Muscle layer of colon (tissue), 2 donors: ENCODE results near the gene AFAP1L2.

Experiments
- H3K27ac ChIP-seq: one replicate; pipeline ENCODE4 v1.7.0; 2013; ENCODE audit warnings: low read depth, mild to moderate bottlenecking, low read length, moderate library complexity
- H3K27me3 ChIP-seq, 2 donors: one replicate each; pipeline ENCODE4 v1.7.0; 2013; ENCODE audit warnings: low read length in 2 of 2, mild to moderate bottlenecking in 2 of 2; ENCODE audit not compliant: insufficient read depth in 2 of 2, control insufficient read depth in 1 of 2
- H3K36me3 ChIP-seq: one replicate; pipeline ENCODE4 v1.7.0; 2013; ENCODE audit warnings: mild to moderate bottlenecking, low read length; ENCODE audit not compliant: insufficient read depth
- H3K4me1 ChIP-seq: one replicate; pipeline ENCODE4 v1.7.0; 2013; ENCODE audit warnings: mild to moderate bottlenecking, low read length; ENCODE audit not compliant: insufficient read depth
- H3K4me3 ChIP-seq, 2 donors: one replicate each; pipeline ENCODE4 v1.7.0; 2013; ENCODE audit warnings: low read length in 2 of 2, low read depth in 1 of 2, mild to moderate bottlenecking in 1 of 2, moderate library complexity in 1 of 2
- H3K9ac ChIP-seq: one replicate; pipeline ENCODE4 v1.7.0; 2013; ENCODE audit warnings: low read length
- H3K9me3 ChIP-seq: one replicate; pipeline ENCODE4 v1.7.0; 2013; ENCODE audit warnings: mild to moderate bottlenecking, low read length
- donor health status: abdominal sarcoma.
- donor health status: Adenocarcinoma of cecum.

The AFAP1L2 gene

DNA sequence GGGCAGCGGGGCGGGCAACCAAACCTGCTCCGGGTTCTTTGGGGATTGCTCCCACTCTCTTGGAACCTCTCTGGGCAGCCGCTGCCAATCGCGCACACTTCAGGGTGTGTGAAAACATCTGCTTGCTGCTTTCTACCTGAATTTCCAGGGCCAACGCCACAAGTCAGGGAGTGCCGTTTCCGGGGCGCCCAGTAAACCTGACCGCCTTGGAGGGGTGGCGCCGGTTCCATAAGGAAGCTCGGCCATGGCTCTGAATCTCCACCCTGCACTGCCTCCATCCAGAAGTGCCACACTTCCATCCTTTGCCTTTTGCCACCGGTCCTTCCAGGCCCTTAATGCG lies 679 bp upstream of the AFAP1L2 start:
- no peak overlapping the region for H3K27ac ChIP-seq
- H3K4me1 ChIP-seq = peaks cover 36% of the 10 kb centered on the region
- no peaks in the 10 kb centered on the region for H3K36me3 ChIP-seq
- H3K9ac ChIP-seq = no peak overlapping the region
- H3K4me3 ChIP-seq = peak overlapping the region in 1 of 2 donors; percentile 59
- H3K27me3 ChIP-seq = peaks cover 0 to 9% of the 10 kb centered on the region in 2 donors
- no peaks in the 10 kb centered on the region for H3K9me3 ChIP-seq

DNA sequence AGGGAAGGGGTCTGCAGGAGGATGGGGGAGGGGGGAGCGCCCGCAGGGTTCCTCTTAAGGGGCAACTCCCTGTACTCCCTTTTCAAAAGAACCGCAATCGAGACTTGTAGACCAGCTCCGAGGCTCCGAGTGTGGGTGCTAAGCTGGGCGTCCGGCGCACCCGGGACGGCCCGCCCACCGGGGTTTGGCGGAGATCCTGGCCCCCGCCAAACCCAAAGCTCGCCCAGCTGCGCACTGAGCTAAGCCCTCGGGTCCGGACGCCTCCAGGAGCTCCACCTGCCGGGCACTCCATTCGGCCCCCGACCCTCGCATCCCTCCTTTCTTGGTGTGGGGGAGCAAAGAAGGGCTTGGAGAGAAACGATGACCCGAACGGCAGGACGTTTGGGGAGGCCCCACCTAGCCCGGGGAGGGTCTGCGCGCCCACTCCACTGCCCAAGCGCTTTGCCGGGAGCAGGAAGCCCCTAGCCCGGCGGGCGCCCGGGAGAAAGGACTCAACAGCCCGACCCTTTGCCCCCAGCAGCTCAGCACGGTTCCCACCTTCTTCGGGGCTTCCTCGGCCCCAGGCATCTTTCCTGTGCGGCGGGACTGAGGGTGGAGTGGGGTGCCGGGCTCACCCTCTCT lies 651 bp downstream of the AFAP1L2 start:
- H3K9ac ChIP-seq = peak overlapping the region; percentile 34
- peaks cover 0 to 9% of the 10 kb centered on the region in 2 donors for H3K27me3 ChIP-seq

DNA sequence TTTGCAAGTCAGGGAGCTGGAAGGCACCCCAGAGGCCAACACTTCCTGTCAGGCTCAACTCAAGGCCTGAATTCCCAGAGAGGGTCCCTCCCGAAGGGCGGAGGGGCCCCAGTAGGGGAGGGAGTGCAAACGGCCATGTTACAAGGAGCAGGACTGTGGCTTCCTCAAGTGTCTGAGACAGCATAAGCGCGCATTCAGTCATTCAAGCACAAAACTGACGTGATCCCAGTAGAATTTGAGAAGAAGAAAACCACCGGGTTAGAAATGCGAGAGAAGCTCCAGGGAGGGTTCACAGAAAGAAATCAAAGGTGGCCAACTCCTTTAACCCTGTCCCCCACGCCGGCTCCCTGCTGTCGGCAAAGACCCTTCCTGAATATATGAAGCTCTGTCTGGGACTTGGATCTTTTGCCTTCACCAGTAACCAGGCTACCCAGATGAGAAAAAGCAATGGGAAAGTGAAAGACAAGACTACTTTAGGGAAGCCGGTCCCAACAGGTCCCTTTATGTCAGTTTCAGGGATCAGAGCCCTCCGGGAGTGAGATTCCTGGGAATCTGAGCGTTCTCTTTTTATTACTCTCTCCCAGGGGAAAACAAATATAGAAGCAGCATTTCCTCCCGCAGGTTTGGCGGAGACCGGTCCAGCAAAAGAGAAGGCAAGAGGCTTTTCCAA lies 1.3 kb downstream of the AFAP1L2 start:
- Histone ChIP-seq H3K36me3 (no peaks in the 10 kb centered on the region), H3K4me3 (peak overlapping the region; percentile 59 to 64), H3K4me1 (peaks cover 55% of the 10 kb centered on the region), H3K9ac (peak overlapping the region; percentile 34), H3K27ac (peak overlapping the region; percentile 10), H3K9me3 (no peaks in the 10 kb centered on the region), H3K27me3 (peaks cover 0 to 9% of the 10 kb centered on the region in 2 donors)

More for the DNA sequence above, 651 bp downstream of the AFAP1L2 start:
- Histone ChIP-seq H3K4me1 (peaks cover 49% of the 10 kb centered on the region), H3K36me3 (no peaks in the 10 kb centered on the region), H3K9me3 (no peaks in the 10 kb centered on the region), H3K4me3 (peak overlapping the region; percentile 59 to 64), H3K27ac (peak overlapping the region; percentile 56)

DNA sequence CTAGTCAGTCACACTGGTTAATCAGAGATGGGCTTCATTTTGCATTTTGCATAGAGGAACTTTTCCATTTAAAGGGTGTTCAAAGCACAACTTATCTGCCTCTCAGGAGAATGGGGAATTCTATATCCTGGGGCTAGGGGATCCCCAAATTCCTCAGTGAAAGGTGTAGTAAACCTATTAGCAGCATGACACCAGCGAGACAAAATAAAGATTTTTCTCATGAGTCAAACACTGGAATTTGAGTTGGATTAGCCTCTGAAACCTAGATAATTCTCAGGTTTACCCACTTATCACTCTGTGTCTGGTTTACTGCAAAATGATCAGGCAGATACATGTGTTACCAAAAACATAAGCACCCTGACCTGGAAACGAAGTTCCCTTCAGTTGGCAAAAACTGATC lies 2.1 kb downstream of the AFAP1L2 start:
- peaks cover 0 to 9% of the 10 kb centered on the region in 2 donors for H3K27me3 ChIP-seq
- H3K9ac ChIP-seq = no peak overlapping the region
- no peaks in the 10 kb centered on the region for H3K36me3 ChIP-seq
- H3K9me3 ChIP-seq = no peaks in the 10 kb centered on the region
- no peak overlapping the region for H3K4me3 ChIP-seq
- H3K27ac ChIP-seq = no peak overlapping the region
- H3K4me1 ChIP-seq = peaks cover 55% of the 10 kb centered on the region

DNA sequence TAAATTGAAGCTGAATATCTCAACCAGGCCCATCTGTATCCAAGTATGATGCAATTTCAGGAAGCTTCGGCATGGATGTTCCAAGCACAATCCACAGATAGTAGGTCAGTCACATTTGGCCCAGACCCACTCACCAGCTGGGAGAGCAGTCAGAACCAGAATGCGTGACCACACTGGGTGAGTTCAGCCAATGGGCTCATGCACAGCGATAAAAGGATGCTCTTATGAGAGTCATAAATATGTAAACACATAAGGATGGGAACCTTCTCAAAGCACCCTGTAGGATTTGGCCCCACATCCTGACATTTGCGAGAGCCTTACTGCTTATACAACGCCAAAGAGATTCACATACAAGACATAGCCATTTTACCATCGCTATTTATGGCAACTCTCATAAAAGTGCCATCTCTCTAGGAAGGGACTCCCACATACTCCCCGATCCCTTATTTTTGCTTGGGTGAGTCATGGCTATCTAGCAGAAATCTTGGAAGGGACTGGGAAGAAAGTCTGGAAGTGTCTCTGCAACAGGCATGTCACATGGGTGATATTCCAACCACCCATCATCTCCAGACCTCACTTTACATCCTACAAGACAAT lies 3.0 kb downstream of the AFAP1L2 start:
- H3K27me3 ChIP-seq = peaks cover 0 to 9% of the 10 kb centered on the region in 2 donors
- no peak overlapping the region for H3K4me3 ChIP-seq
- H3K9ac ChIP-seq = no peak overlapping the region
- H3K27ac ChIP-seq = peak overlapping the region; percentile 59
- H3K9me3 ChIP-seq = no peaks in the 10 kb centered on the region
- H3K4me1 ChIP-seq = peaks cover 55% of the 10 kb centered on the region
- H3K36me3 ChIP-seq = no peaks in the 10 kb centered on the region

DNA sequence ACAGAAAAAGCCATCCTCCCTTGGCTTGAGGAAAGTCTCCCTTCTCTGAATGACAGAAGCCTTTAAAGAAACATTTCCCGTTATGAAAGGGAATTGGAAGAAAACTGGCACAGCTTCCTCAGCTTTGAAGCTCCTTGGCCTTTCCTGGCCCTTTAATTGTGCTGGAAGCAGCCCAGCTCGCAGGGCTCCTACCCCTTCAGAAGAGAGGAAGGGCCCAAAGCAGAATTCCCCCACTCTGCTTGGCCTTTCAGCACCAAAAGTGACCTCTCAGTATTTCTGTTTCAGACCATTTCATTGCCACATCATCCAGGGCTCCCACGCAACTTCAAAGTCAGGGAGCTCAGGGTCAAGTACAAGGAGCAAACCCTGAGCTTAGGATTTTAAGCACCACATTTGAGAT lies 4.2 kb downstream of the AFAP1L2 start:
- Histone ChIP-seq H3K4me1 (peaks cover 55% of the 10 kb centered on the region), H3K9ac (no peak overlapping the region), H3K27ac (no peak overlapping the region), H3K36me3 (no peaks in the 10 kb centered on the region), H3K4me3 (no peak overlapping the region), H3K9me3 (no peaks in the 10 kb centered on the region), H3K27me3 (peaks cover 0 to 9% of the 10 kb centered on the region in 2 donors)

DNA sequence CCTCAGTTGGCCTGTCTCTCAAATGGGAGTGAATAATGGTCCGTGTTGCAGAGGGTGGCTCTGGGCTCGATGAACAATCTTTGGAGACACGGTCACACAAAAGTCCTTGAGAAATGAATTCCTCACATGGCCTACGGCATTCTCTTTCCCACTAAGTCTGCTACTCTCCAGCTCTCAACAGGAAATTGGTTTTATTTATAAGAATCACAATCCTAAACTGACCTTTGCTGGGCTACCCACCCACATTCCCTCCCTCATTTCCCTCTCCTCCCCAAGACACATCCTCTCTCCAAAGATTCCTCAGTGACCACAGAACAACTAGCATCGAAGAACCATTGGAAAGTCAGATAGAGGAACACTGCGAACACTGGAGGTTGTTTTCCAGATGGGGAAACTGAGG lies 4.7 kb downstream of the AFAP1L2 start:
- peaks cover 55% of the 10 kb centered on the region for H3K4me1 ChIP-seq
- H3K4me3 ChIP-seq = no peak overlapping the region
- H3K36me3 ChIP-seq = no peaks in the 10 kb centered on the region
- H3K27ac ChIP-seq = no peak overlapping the region
- peaks cover 0 to 9% of the 10 kb centered on the region in 2 donors for H3K27me3 ChIP-seq
- no peak overlapping the region for H3K9ac ChIP-seq
- no peaks in the 10 kb centered on the region for H3K9me3 ChIP-seq

DNA sequence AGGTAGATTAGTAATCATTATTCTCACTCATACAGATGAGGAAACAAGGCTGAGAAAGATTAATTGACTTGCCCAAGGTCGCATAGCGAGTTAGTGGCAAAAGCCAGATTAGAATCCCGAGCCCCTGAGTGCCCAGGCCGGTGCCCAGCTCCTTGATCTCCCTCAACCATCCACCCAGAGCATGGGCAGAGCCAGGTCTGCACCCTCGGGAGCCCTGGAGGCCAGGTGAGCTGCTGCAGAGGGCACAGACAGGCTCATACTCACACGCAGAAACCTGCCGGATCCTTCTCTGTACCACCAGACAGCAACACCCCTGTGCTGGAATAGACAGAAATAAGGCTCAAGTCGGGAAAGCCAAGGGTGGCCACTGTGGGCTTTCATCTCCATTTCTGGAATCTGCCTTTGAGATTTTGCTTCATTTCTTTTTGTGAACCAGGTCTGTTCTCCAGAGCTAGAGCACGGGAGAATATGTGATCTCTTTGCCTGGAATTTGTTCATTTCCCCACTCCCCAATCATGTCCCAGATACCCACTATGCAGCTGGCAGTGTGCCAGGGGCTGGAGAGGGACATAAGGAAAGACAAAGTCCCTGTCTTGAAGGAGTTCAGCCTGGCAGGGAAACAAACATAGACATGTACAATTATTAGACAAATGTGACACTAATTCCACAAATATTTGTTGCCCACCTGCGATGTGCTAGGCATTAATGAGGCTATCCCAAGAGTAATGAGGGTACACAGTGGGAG lies 5.5 kb downstream of the AFAP1L2 start:
- Histone ChIP-seq H3K9me3 (no peaks in the 10 kb centered on the region), H3K36me3 (no peaks in the 10 kb centered on the region), H3K4me1 (peaks cover 59% of the 10 kb centered on the region), H3K4me3 (no peak overlapping the region), H3K27me3 (peaks cover 0 to 5% of the 10 kb centered on the region in 2 donors), H3K27ac (no peak overlapping the region), H3K9ac (no peak overlapping the region)

DNA sequence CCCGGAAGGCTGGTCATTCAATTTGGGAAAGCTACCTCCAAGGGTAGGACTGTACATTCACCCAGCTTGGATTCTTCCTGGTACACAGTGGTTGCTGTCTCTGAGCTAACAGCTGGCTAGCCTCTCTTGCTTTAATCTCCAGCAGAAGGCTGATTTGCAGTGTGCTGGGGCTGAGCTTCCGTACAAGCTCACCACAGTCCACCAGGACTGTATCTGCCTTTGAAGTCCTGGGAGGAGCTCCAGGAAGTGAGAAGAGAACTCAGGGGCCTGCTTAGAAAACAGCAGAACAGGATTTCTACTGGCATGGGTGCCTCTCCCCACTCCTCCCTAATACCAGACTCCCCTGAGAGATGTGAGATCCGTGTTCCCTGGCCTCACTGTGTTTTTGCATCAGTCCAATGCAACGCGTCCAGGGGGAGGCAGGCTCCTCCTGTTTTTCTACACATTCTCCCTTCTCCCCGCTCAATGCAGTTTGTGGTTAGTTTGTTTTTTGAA lies 6.6 kb downstream of the AFAP1L2 start:
- no peaks in the 10 kb centered on the region for H3K36me3 ChIP-seq
- H3K9ac ChIP-seq = no peak overlapping the region
- peak overlapping the region; percentile 14 for H3K27ac ChIP-seq
- H3K27me3 ChIP-seq = no peaks in the 10 kb centered on the region
- H3K9me3 ChIP-seq = no peaks in the 10 kb centered on the region
- peaks cover 58% of the 10 kb centered on the region for H3K4me1 ChIP-seq
- H3K4me3 ChIP-seq = peak overlapping the region in 1 of 2 donors; percentile 4

DNA sequence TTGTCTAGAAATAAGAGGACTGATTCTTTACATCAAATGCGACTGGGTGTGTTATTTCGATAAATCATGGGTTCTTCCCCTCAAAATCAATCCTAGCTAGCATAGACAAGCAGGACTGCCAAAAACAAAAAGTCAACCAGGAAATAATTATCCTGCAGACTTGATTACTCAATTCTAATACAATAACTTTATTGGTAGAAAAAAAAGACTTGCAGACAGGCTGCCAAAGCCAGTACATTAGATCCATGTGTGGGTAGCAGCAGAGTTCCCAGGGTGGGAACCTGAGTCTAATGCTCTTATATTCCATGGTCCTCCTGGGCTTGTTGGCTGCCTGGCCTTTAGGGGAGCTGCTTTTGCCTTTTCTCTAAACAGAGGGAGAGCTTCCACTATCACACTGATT lies 7.8 kb downstream of the AFAP1L2 start:
- H3K27me3 ChIP-seq = no peaks in the 10 kb centered on the region
- peaks cover 51% of the 10 kb centered on the region for H3K4me1 ChIP-seq
- no peak overlapping the region for H3K9ac ChIP-seq
- H3K36me3 ChIP-seq = no peaks in the 10 kb centered on the region
- H3K4me3 ChIP-seq = no peak overlapping the region
- no peak overlapping the region for H3K27ac ChIP-seq
- H3K9me3 ChIP-seq = no peaks in the 10 kb centered on the region

DNA sequence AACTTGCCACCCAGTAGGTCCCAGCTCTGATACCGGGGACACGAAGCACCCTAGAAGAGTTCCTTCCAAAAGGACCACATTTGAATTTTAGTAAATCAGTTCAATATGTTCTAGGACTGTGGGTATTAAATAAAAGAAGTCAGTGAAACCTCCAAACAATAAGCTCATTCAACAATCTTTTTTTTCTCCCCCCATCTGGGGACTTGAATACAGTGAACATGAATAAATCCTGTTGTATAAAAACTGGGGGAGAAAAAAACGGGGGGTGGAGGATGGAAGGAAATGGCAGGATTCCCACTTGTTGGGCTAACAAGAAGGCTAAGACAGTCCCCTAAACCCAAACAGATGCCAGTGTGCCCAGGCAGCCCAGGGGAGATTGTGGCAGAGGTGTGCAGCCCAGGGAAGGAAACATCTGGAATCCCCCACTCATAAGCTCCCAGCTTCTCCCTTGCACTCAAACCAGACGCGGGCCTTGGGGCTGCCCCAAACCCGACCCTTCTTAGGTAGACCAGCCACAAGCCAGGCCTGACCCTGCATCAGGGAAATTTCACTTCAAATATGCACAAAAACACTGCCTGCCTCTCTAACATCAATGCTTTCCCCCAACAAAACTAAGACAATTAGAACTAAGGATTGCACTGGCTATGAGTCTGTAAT lies 8.8 kb downstream of the AFAP1L2 start:
- Histone ChIP-seq H3K27me3 (no peaks in the 10 kb centered on the region), H3K36me3 (no peaks in the 10 kb centered on the region), H3K4me3 (no peak overlapping the region), H3K9me3 (no peaks in the 10 kb centered on the region), H3K4me1 (peaks cover 46% of the 10 kb centered on the region), H3K9ac (no peak overlapping the region), H3K27ac (no peak overlapping the region)
